Mesendoderm (in vitro differentiated cells): ENCODE results near the gene LAMB2.

Experiments
- DNase-seq: peaks from one replicate; pipeline ENCODE4 v3.0.0; 2013
- H2AK5ac ChIP-seq: 2 replicates; pipeline ENCODE4 v1.6.1; 2013; ENCODE audit warnings: low read length, inconsistent platforms
- H2BK120ac ChIP-seq: 2 replicates; pipeline ENCODE4 v1.6.1; 2013; ENCODE audit warnings: low read depth, mild to moderate bottlenecking, low read length, moderate library complexity, mixed read lengths
- H2BK15ac ChIP-seq: replicated peaks from 2 replicates; pipeline ENCODE4 v1.6.1; 2013; ENCODE audit warnings: low read depth, mild to moderate bottlenecking, moderate library complexity
- H2BK5ac ChIP-seq: 2 replicates; pipeline ENCODE4 v1.6.1; 2013; ENCODE audit warnings: low read length, inconsistent platforms
- H3K18ac ChIP-seq: 2 replicates; pipeline ENCODE4 v1.6.1; 2013; ENCODE audit warnings: mild to moderate bottlenecking, low read length, mixed read lengths
- H3K23ac ChIP-seq: one replicate; pipeline ENCODE4 v1.6.1; 2013; ENCODE audit warnings: low read length
- H3K27ac ChIP-seq: 2 replicates; pipeline ENCODE4 v1.5.1; 2013; ENCODE audit warnings: low read depth, mild to moderate bottlenecking, inconsistent platforms, low read length, moderate library complexity
- H3K27me3 ChIP-seq: 2 replicates; pipeline ENCODE4 v1.6.1; 2013; ENCODE audit warnings: low read length, control low read depth, mild to moderate bottlenecking, inconsistent platforms; ENCODE audit not compliant: insufficient read depth, poor library complexity
- H3K36me3 ChIP-seq: 2 replicates; pipeline ENCODE4 v1.6.1; 2013; ENCODE audit warnings: low read length, inconsistent platforms; ENCODE audit not compliant: control insufficient read depth, insufficient read depth
- H3K4ac ChIP-seq: one replicate; pipeline ENCODE4 v1.6.1; 2013; ENCODE audit warnings: low read depth, mild to moderate bottlenecking, low read length, moderate library complexity
- H3K4me1 ChIP-seq: 2 replicates; pipeline ENCODE4 v1.6.1; 2013; ENCODE audit warnings: low read depth, low read length, inconsistent platforms; ENCODE audit not compliant: control insufficient read depth
- H3K4me2 ChIP-seq: 2 replicates; pipeline ENCODE4 v1.6.1; 2013; ENCODE audit warnings: low read length
- H3K4me3 ChIP-seq: 2 replicates; pipeline ENCODE4 v1.5.1; 2013; ENCODE audit warnings: mild to moderate bottlenecking, low read length
- H3K56ac ChIP-seq: one replicate; pipeline ENCODE4 v1.6.1; 2013; ENCODE audit warnings: low read length
- H3K79me1 ChIP-seq: 2 replicates; pipeline ENCODE4 v1.6.1; 2013; ENCODE audit warnings: low read length, inconsistent platforms
- H3K79me2 ChIP-seq: 2 replicates; pipeline ENCODE4 v1.6.1; 2013; ENCODE audit warnings: mild to moderate bottlenecking, low read length; ENCODE audit not compliant: control insufficient read depth, insufficient read depth
- H3K9ac ChIP-seq: 2 replicates; pipeline ENCODE4 v1.6.1; 2013; ENCODE audit warnings: low read length, inconsistent platforms
- H4K5ac ChIP-seq: one replicate; pipeline ENCODE4 v1.6.1; 2013; ENCODE audit warnings: low read length
- H4K8ac ChIP-seq: one replicate; pipeline ENCODE4 v1.6.1; 2013; ENCODE audit warnings: low read depth, mild to moderate bottlenecking, control low read depth, low read length, moderate library complexity
- WGBS: extraction: QIAGEN DNeasy Blood & Tissue Kit; methylation state at CpG from one replicate; pipeline ENCODE4 v1.1.7; 2013; ENCODE audit warnings: low lambda C conversion rate, missing lambda C conversion rate; ENCODE audit not compliant: insufficient coverage; ENCODE audit errors: extremely low coverage; 5-methylcytosine and 5-hydroxymethylcytosine counted together

Gene LAMB2

GRCh38 chr3:49093853-49094767 lies 38.7 kb downstream of the LAMB2 start, which contains the start of gene QRICH1:
Gene QRICH1 (minus strand): TSS chr3:49094071. CDS start chr3:49077017, 17,054 bp downstream.
- peak within 1 kb of the TSS; percentile 89 for H3K4me3 ChIP-seq
- H3K4me1 ChIP-seq = no peaks in the 10 kb centered on the region
- peak within 1 kb of the TSS; percentile 83 for H3K4me2 ChIP-seq
- peaks cover 40% of the 10 kb centered on the region for H3K79me2 ChIP-seq
- H4K8ac ChIP-seq = peak within 1 kb of the TSS; percentile 100
- H3K27me3 ChIP-seq = no peaks in the 10 kb centered on the region
- H3K27ac ChIP-seq = peak within 1 kb of the TSS; percentile 99
- H3K36me3 ChIP-seq = peaks cover 7% of the 10 kb centered on the region
- no peaks in the 10 kb centered on the region for H3K79me1 ChIP-seq
- no CpG with 5 or more reads among the region's 65 CpGs for WGBS
- H2AK5ac ChIP-seq = peak within 1 kb of the TSS; percentile 0
- H3K4ac ChIP-seq = peak within 1 kb of the TSS; percentile 87
- H3K18ac ChIP-seq = peak within 1 kb of the TSS; percentile 95
- peak within 1 kb of the TSS; percentile 63 for H2BK120ac ChIP-seq
- peak; percentile 99 for DNase-seq
- H3K23ac ChIP-seq = peak within 1 kb of the TSS; percentile 11
- H4K5ac ChIP-seq = no peak within 1 kb of the TSS
- H3K56ac ChIP-seq = peak within 1 kb of the TSS; percentile 95
- H3K9ac ChIP-seq = peak within 1 kb of the TSS; percentile 82
- no peak within 1 kb of the TSS for H2BK15ac ChIP-seq
- H2BK5ac ChIP-seq = peak within 1 kb of the TSS; percentile 16

- Histone ChIP-seq H3K79me2 (peaks cover 49% of the 10 kb centered on the region), H3K56ac (peak overlapping the region; percentile 95), H3K27ac (peak overlapping the region; percentile 99), H3K4me1 (no peaks in the 10 kb centered on the region), H2BK5ac (peak overlapping the region; percentile 16), H3K79me1 (no peaks in the 10 kb centered on the region), H3K4me2 (peak overlapping the region; percentile 83), H4K8ac (peak overlapping the region; percentile 100), H2BK120ac (peak overlapping the region; percentile 63), H3K27me3 (no peaks in the 10 kb centered on the region), H4K5ac (no peak overlapping the region), H3K9ac (peak overlapping the region; percentile 82), H3K36me3 (peaks cover 4% of the 10 kb centered on the region), H2BK15ac (no peak overlapping the region), H2AK5ac (peak overlapping the region; percentile 0), H3K4ac (peak overlapping the region; percentile 87), H3K18ac (peak overlapping the region; percentile 95), H3K4me3 (peak overlapping the region; percentile 89), H3K23ac (peak overlapping the region; percentile 11)
- peak; percentile 93 for DNase-seq
- WGBS = no CpG with 5 or more reads among the region's 86 CpGs
These were observed 39.7 kb downstream of the LAMB2 start for GRCh38 chr3:49092938-49093852.

GRCh38 chr3:49081429-49081828 lies 51.4 kb downstream of the LAMB2 start:
- Histone ChIP-seq H3K27ac (no peak overlapping the region), H3K36me3 (peaks cover 5% of the 10 kb centered on the region)
- WGBS = no CpG with 5 or more reads among the region's 8 CpGs

GRCh38 chr3:49079270-49079669 lies 53.6 kb downstream of the LAMB2 start:
- Histone ChIP-seq H3K4ac (no peak overlapping the region), H3K56ac (no peak overlapping the region), H3K27ac (no peak overlapping the region), H3K4me1 (no peaks in the 10 kb centered on the region), H3K4me2 (no peak overlapping the region), H2AK5ac (no peak overlapping the region), H3K79me1 (peaks cover 10% of the 10 kb centered on the region), H3K18ac (no peak overlapping the region), H3K79me2 (peaks cover 45% of the 10 kb centered on the region), H3K9ac (no peak overlapping the region), H3K23ac (no peak overlapping the region), H3K36me3 (peaks cover 6% of the 10 kb centered on the region), H2BK5ac (no peak overlapping the region), H2BK120ac (no peak overlapping the region), H3K4me3 (no peak overlapping the region), H4K5ac (no peak overlapping the region), H3K27me3 (no peaks in the 10 kb centered on the region), H4K8ac (no peak overlapping the region), H2BK15ac (no peak overlapping the region)
- no peak for DNase-seq
- no CpG with 5 or more reads among the region's 2 CpGs for WGBS

More at GRCh38 chr3:49081429-49081828, 51.4 kb downstream of the LAMB2 start:
- H3K79me2 ChIP-seq = peaks cover 58% of the 10 kb centered on the region
- no peak overlapping the region for H2BK15ac ChIP-seq
- H2BK5ac ChIP-seq = no peak overlapping the region
- no peak overlapping the region for H2AK5ac ChIP-seq
- no peak overlapping the region for H3K56ac ChIP-seq
- no peak for DNase-seq
- H3K4me2 ChIP-seq = no peak overlapping the region
- H3K79me1 ChIP-seq = peaks cover 10% of the 10 kb centered on the region
- H4K5ac ChIP-seq = no peak overlapping the region
- no peak overlapping the region for H2BK120ac ChIP-seq
- no peaks in the 10 kb centered on the region for H3K27me3 ChIP-seq
- no peak overlapping the region for H3K18ac ChIP-seq
- no peaks in the 10 kb centered on the region for H3K4me1 ChIP-seq
- no peak overlapping the region for H3K9ac ChIP-seq
- H3K4ac ChIP-seq = no peak overlapping the region
- no peak overlapping the region for H3K4me3 ChIP-seq
- H3K23ac ChIP-seq = no peak overlapping the region
- no peak overlapping the region for H4K8ac ChIP-seq

GRCh38 chr3:49076646-49077045 lies 56.2 kb downstream of the LAMB2 start:
- H2BK15ac ChIP-seq = no peak overlapping the region
- no peak overlapping the region for H3K4me2 ChIP-seq
- H3K9ac ChIP-seq = no peak overlapping the region
- no peak overlapping the region for H3K18ac ChIP-seq
- H3K4ac ChIP-seq = no peak overlapping the region
- no peak overlapping the region for H4K5ac ChIP-seq
- no peak overlapping the region for H2BK5ac ChIP-seq
- H2BK120ac ChIP-seq = no peak overlapping the region
- H3K4me1 ChIP-seq = no peaks in the 10 kb centered on the region
- H3K4me3 ChIP-seq = no peak overlapping the region
- H3K27me3 ChIP-seq = no peaks in the 10 kb centered on the region
- H3K79me2 ChIP-seq = peaks cover 25% of the 10 kb centered on the region
- H4K8ac ChIP-seq = no peak overlapping the region
- no peak overlapping the region for H3K27ac ChIP-seq
- H3K23ac ChIP-seq = no peak overlapping the region
- peaks cover 9% of the 10 kb centered on the region for H3K36me3 ChIP-seq
- peaks cover 8% of the 10 kb centered on the region for H3K79me1 ChIP-seq
- no CpG with 5 or more reads among the region's 4 CpGs for whole genome bisulfite sequencing
- H3K56ac ChIP-seq = no peak overlapping the region
- DNase-seq = no peak
- no peak overlapping the region for H2AK5ac ChIP-seq
